ENCODE measurements around the gene MGLL.

DNA sequence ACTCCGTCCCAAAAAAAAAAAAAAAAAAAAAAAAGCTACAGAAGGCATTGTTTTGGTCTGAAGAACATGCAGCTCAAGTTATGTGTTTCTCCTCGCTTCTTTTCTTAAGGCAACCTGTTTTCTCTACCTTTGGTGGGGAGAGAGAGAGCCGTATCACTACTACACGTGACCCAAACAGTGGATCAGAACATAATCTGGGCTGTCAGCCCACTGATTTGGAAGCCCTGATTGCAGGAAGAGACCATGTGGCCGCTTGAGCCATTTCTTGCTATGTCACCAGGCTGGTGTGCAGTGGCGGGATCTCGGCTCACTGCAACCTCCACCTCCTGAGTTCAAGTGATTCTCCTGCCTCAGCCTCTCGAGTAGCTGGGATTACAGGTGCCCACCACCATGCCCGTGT lies 79.7 kb downstream of the MGLL start:
- TF ChIP-seq, protein P1, sequence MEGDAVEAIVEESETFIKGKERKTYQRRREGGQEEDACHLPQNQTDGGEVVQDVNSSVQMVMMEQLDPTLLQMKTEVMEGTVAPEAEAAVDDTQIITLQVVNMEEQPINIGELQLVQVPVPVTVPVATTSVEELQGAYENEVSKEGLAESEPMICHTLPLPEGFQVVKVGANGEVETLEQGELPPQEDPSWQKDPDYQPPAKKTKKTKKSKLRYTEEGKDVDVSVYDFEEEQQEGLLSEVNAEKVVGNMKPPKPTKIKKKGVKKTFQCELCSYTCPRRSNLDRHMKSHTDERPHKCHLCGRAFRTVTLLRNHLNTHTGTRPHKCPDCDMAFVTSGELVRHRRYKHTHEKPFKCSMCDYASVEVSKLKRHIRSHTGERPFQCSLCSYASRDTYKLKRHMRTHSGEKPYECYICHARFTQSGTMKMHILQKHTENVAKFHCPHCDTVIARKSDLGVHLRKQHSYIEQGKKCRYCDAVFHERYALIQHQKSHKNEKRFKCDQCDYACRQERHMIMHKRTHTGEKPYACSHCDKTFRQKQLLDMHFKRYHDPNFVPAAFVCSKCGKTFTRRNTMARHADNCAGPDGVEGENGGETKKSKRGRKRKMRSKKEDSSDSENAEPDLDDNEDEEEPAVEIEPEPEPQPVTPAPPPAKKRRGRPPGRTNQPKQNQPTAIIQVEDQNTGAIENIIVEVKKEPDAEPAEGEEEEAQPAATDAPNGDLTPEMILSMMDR (IDR thresholded peaks at IDR 0.05): no peak
- no peak for TF ChIP-seq POLR2A (IDR thresholded peaks at IDR 0.05)

All from right lobe of liver (tissue), 4 donors.